IPS-18a (cell line): ENCODE measurements around the gene VPS51.

Experiments used
- H3K27ac ChIP-seq: one replicate; pipeline ENCODE4 v1.5.1; 2013; ENCODE audit warnings: low read length
- H3K27me3 ChIP-seq: one replicate; pipeline ENCODE4 v1.6.1; 2013; ENCODE audit warnings: mild to moderate bottlenecking, low read length; ENCODE audit not compliant: control insufficient read depth, insufficient read depth
- H3K36me3 ChIP-seq: one replicate; pipeline ENCODE4 v1.6.1; 2013; ENCODE audit warnings: low read depth, low read length; ENCODE audit not compliant: control insufficient read depth
- H3K4me1 ChIP-seq: one replicate; pipeline ENCODE4 v1.6.1; 2013; ENCODE audit warnings: low read depth, low read length; ENCODE audit not compliant: control insufficient read depth
- H3K4me3 ChIP-seq: one replicate; pipeline ENCODE4 v1.5.1; 2013; ENCODE audit warnings: low read length
- H3K9ac ChIP-seq: one replicate; pipeline ENCODE4 v1.6.1; 2013; ENCODE audit warnings: mild to moderate bottlenecking, low read length, moderate library complexity
- H3K9me3 ChIP-seq: one replicate; pipeline ENCODE4 v1.6.1; 2013; ENCODE audit warnings: low read depth, low read length; ENCODE audit not compliant: control insufficient read depth

The VPS51 gene

GRCh38 chr11:65150509-65151299 lies 54.7 kb downstream of the VPS51 start:
- Histone ChIP-seq H3K27ac (no peak overlapping the region), H3K27me3 (peaks cover 4% of the 10 kb centered on the region), H3K4me1 (no peaks in the 10 kb centered on the region), H3K9me3 (no peaks in the 10 kb centered on the region), H3K36me3 (no peaks in the 10 kb centered on the region), H3K4me3 (no peak overlapping the region), H3K9ac (no peak overlapping the region)

- H3K4me3 ChIP-seq = no peak overlapping the region
- H3K27me3 ChIP-seq = peaks cover 4% of the 10 kb centered on the region
- no peaks in the 10 kb centered on the region for H3K36me3 ChIP-seq
- no peaks in the 10 kb centered on the region for H3K4me1 ChIP-seq
- no peaks in the 10 kb centered on the region for H3K9me3 ChIP-seq
- no peak overlapping the region for H3K27ac ChIP-seq
- no peak overlapping the region for H3K9ac ChIP-seq
Measured at GRCh38 chr11:65151331-65151899, 55.4 kb downstream of the VPS51 start.

GRCh38 chr11:65152122-65152521 lies 56.1 kb downstream of the VPS51 start:
- H3K36me3 ChIP-seq = no peaks in the 10 kb centered on the region
- H3K4me1 ChIP-seq = no peaks in the 10 kb centered on the region
- H3K27me3 ChIP-seq = peaks cover 4% of the 10 kb centered on the region
- no peaks in the 10 kb centered on the region for H3K9me3 ChIP-seq
- H3K27ac ChIP-seq = no peak overlapping the region
- H3K9ac ChIP-seq = no peak overlapping the region
- no peak overlapping the region for H3K4me3 ChIP-seq

- H3K4me3 ChIP-seq = no peak overlapping the region
- H3K9ac ChIP-seq = no peak overlapping the region
- H3K36me3 ChIP-seq = no peaks in the 10 kb centered on the region
- H3K27ac ChIP-seq = no peak overlapping the region
- peaks cover 4% of the 10 kb centered on the region for H3K27me3 ChIP-seq
- no peaks in the 10 kb centered on the region for H3K4me1 ChIP-seq
- H3K9me3 ChIP-seq = no peaks in the 10 kb centered on the region
Measured at GRCh38 chr11:65156256-65156655, 60.2 kb downstream of the VPS51 start.

GRCh38 chr11:65156926-65157325 lies 60.9 kb downstream of the VPS51 start:
- Histone ChIP-seq H3K9me3 (no peaks in the 10 kb centered on the region), H3K9ac (no peak overlapping the region), H3K4me1 (no peaks in the 10 kb centered on the region), H3K36me3 (no peaks in the 10 kb centered on the region), H3K4me3 (no peak overlapping the region), H3K27ac (no peak overlapping the region), H3K27me3 (peaks cover 4% of the 10 kb centered on the region)

- Histone ChIP-seq H3K9ac (no peak overlapping the region), H3K4me1 (no peaks in the 10 kb centered on the region), H3K9me3 (no peaks in the 10 kb centered on the region), H3K4me3 (no peak overlapping the region), H3K27me3 (no peaks in the 10 kb centered on the region), H3K36me3 (no peaks in the 10 kb centered on the region), H3K27ac (no peak overlapping the region)
Measured at GRCh38 chr11:65157336-65157735, 61.3 kb downstream of the VPS51 start.

GRCh38 chr11:65159012-65159411 lies 63.0 kb downstream of the VPS51 start:
- Histone ChIP-seq H3K9ac (no peak overlapping the region), H3K27ac (no peak overlapping the region), H3K4me3 (no peak overlapping the region), H3K36me3 (no peaks in the 10 kb centered on the region), H3K4me1 (no peaks in the 10 kb centered on the region), H3K9me3 (no peaks in the 10 kb centered on the region), H3K27me3 (no peaks in the 10 kb centered on the region)

- Histone ChIP-seq H3K9ac (no peak overlapping the region), H3K27me3 (no peaks in the 10 kb centered on the region), H3K4me3 (no peak overlapping the region), H3K9me3 (no peaks in the 10 kb centered on the region), H3K27ac (no peak overlapping the region), H3K4me1 (no peaks in the 10 kb centered on the region), H3K36me3 (no peaks in the 10 kb centered on the region)
Measured at GRCh38 chr11:65160643-65161042, 64.6 kb downstream of the VPS51 start.
